Thyroid gland (tissue), 4 donors: ENCODE results near the gene OVOL2.

Source experiments
- CTCF ChIP-seq, 6 experiments: fragments of 200-600 bp in 3 of 6; fragments of 450-650 bp in 3 of 6; sonication (generic) in 3 of 6; IDR thresholded peaks; one replicate each; pipeline ENCODE4 v1.5.1; 2016 to 2019; ENCODE audit warnings: antibody characterized with exemption in 6 of 6, mild to moderate bottlenecking in 2 of 6, inconsistent platforms in 1 of 6, moderate library complexity in 1 of 6
- POLR2A ChIP-seq, 2 donors: fragments of 450-650 bp; IDR thresholded peaks; one replicate each; pipeline ENCODE4 v1.6.1; 2017; ENCODE audit warnings: antibody characterized with exemption in 2 of 2, mild to moderate bottlenecking in 2 of 2, moderate library complexity in 1 of 2

GRCh38 chr20:17998446-17998845 is 59.3 kb downstream of the OVOL2 start:
- no peak for TF ChIP-seq POLR2A (IDR thresholded peaks at IDR 0.05)
- no peak for TF ChIP-seq CTCF (IDR thresholded peaks at IDR 0.05)
